Fibroblast of lung (primary cell): ENCODE data around the gene CELF5. TPM values are rescaled to one million over a fixed set of nuclear protein-coding genes. Genes with fewer than 3 reads are reported as not detected.
A peak's percentile ranks its signal among the peaks of the same experiment; 100 is the strongest.
"Not testable (repeated sequence)": the region's sequence is repeated elsewhere in the genome, so short reads cannot be mapped to it uniquely, and the experiment has no call there.

ENCODE experiments used
- DNase-seq, 2 donors: peaks; one replicate each; pipeline versions ENCODE4 v3.0.0 to v3.0.0-alpha.2; 2010; ENCODE audit warnings: low read depth in 2 of 2
- H2AFZ ChIP-seq: 2 replicates; pipeline ENCODE4 v1.5.1; 2012; ENCODE audit warnings: low read length, control low read depth, inconsistent platforms
- H3K27ac ChIP-seq: 2 replicates; pipeline ENCODE4 v1.5.1; 2011; ENCODE audit warnings: low read length, control low read depth; ENCODE audit not compliant: insufficient read depth
- H3K27me3 ChIP-seq: 2 replicates; pipeline ENCODE4 v1.5.1; 2011; ENCODE audit warnings: mild to moderate bottlenecking, low read length; ENCODE audit not compliant: control insufficient read depth, insufficient read depth
- H3K36me3 ChIP-seq: 2 replicates; pipeline ENCODE4 v1.5.1; 2011; ENCODE audit warnings: low read length; ENCODE audit not compliant: control insufficient read depth, insufficient read depth
- H3K4me1 ChIP-seq: 2 replicates; pipeline ENCODE4 v1.5.1; 2011; ENCODE audit warnings: low read length; ENCODE audit not compliant: control insufficient read depth, insufficient read depth; ENCODE audit errors: extremely low read depth
- H3K4me2 ChIP-seq: 2 replicates; pipeline ENCODE4 v1.5.1; 2011; ENCODE audit warnings: low read length, control low read depth; ENCODE audit not compliant: insufficient read depth; ENCODE audit errors: extremely low read depth
- H3K4me3 ChIP-seq, 4 experiments: fragments of 200-600 bp in 1 of 4; sonication (generic) in 1 of 4; replicated peaks in 1 of 4; 2 replicates each; pipeline ENCODE4 v1.5.1; 2011 to 2016; ENCODE audit warnings: low read length in 4 of 4, low read depth in 3 of 4, mild to moderate bottlenecking in 3 of 4, control low read depth in 2 of 4, inconsistent platforms in 1 of 4, mixed read lengths in 1 of 4; ENCODE audit not compliant: insufficient read depth in 1 of 4; ENCODE audit errors: control extremely low read depth in 1 of 4
- H3K79me2 ChIP-seq: 2 replicates; pipeline ENCODE4 v1.5.1; 2012; ENCODE audit warnings: mild to moderate bottlenecking, low read length, inconsistent platforms; ENCODE audit not compliant: control insufficient read depth, insufficient read depth
- H3K9ac ChIP-seq: 2 replicates; pipeline ENCODE4 v1.5.1; 2011; ENCODE audit warnings: mild to moderate bottlenecking, low read length, control low read depth; ENCODE audit not compliant: insufficient read depth
- H3K9me3 ChIP-seq: 2 replicates; pipeline ENCODE4 v1.5.1; 2012; ENCODE audit warnings: low read depth, low read length; ENCODE audit not compliant: control insufficient read depth, insufficient read depth
- H4K20me1 ChIP-seq: 2 replicates; pipeline ENCODE4 v1.5.1; 2011; ENCODE audit warnings: low read length; ENCODE audit not compliant: control insufficient read depth, insufficient read depth; ENCODE audit errors: extremely low read depth
- CTCF ChIP-seq, 2 donors: IDR thresholded peaks in 1 of 2; conservative IDR thresholded peaks in 1 of 2; 1 replicate in 1 of 2; 2 replicates in 1 of 2; pipeline ENCODE4 v1.5.1; 2011 to 2012; ENCODE audit warnings: low read length in 2 of 2, control low read depth in 1 of 2, inconsistent platforms in 1 of 2, low read depth in 1 of 2, mild to moderate bottlenecking in 1 of 2
- EZH2 ChIP-seq: IDR thresholded peaks from 2 replicates; pipeline ENCODE4 v1.5.1; 2012; ENCODE audit warnings: low read length, control low read depth, mild to moderate bottlenecking; ENCODE audit errors: missing control alignments
- polyA plus RNA-seq, 2 donors: library from polyadenylated mRNA; depleted of rRNA in 1 of 2; stranded (reverse) in 1 of 2; unstranded in 1 of 2; fragments of >200 nt; gene quantifications; 2 replicates each; pipeline ENCODE4 v1.2.1, GENCODE V29; 2011 to 2012; ENCODE audit warnings: missing spikeins in 1 of 2
- total RNA-seq: library from RNA; depleted of rRNA; stranded (reverse); fragments of >200 nt; gene quantifications from 2 replicates; pipeline ENCODE4 v1.2.1, GENCODE V29; 2014

The CELF5 gene
- total and polyA plus RNA-seq, 2 donors (not counting 1 experiment from before 2014, with no cell fraction given), result under 0.01 TPM; not detected in 1

DNA sequence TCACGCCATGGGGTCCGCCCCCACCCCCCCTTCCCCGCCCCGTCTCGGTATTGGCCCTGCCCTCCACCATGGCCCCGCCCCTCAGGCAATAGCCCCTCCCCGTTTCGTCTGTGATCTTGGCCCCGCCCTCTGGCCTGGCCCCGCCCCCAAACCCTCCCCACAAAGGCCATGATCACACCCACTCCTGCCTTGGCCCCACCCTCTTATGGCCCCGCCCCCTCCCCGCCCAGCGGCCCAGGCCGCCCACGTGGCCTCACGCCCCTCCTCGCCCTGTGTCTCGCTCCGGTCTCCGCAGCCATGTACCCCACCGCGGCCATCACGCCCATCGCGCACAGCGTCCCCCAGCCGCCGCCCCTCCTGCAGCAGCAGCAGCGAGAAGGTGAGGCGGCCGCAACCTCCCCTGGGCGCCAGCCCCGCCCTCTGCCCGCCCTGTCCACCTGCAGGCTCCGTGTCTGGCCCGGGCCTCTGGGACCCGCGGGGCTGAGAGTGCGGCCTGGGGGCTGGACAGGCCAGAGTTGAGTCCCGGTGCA lies 61.3 kb downstream of the CELF5 start:
- Histone ChIP-seq H3K79me2 (no peaks in the 10 kb centered on the region), H3K9ac (no peak overlapping the region), H3K4me3 (no peak overlapping the region), H4K20me1 (no peaks in the 10 kb centered on the region), H2AFZ (no peak overlapping the region), H3K4me1 (no peaks in the 10 kb centered on the region), H3K9me3 (no peaks in the 10 kb centered on the region), H3K36me3 (no peaks in the 10 kb centered on the region), H3K27ac (no peak overlapping the region), H3K27me3 (peaks cover 14% of the 10 kb centered on the region), H3K4me2 (no peak overlapping the region)
- TF ChIP-seq EZH2 (no peak), CTCF (conservative IDR thresholded peaks at IDR 0.05 in 1 of 2, IDR thresholded peaks at IDR 0.05 in 1 of 2; ENCODE audit: low read depth in 1 of 2, low read length in 2 of 2) (no peak)
- DNase-seq, result peak; percentile 5 to 35

GRCh38 chr19:3287814-3288213 lies 63.4 kb downstream of the CELF5 start:
- no peaks in the 10 kb centered on the region for H3K79me2 ChIP-seq
- no peak overlapping the region for H3K27ac ChIP-seq
- TF ChIP-seq EZH2 (no peak), CTCF (conservative IDR thresholded peaks at IDR 0.05 in 1 of 2, IDR thresholded peaks at IDR 0.05 in 1 of 2; ENCODE audit: low read depth in 1 of 2, low read length in 2 of 2) (no peak)
- H3K4me3 ChIP-seq, result no peak overlapping the region
- H4K20me1 ChIP-seq, result no peaks in the 10 kb centered on the region
- no peak overlapping the region for H3K4me2 ChIP-seq
- H3K4me1 ChIP-seq, result no peaks in the 10 kb centered on the region
- H2AFZ ChIP-seq, result no peak overlapping the region
- no peaks in the 10 kb centered on the region for H3K36me3 ChIP-seq
- H3K9ac ChIP-seq, result no peak overlapping the region
- DNase-seq, result no peak
- no peaks in the 10 kb centered on the region for H3K9me3 ChIP-seq
- H3K27me3 ChIP-seq, result peaks cover 9% of the 10 kb centered on the region

- H3K27ac ChIP-seq, H3K4me1 ChIP-seq, DNase-seq, H3K9ac ChIP-seq, H3K36me3 ChIP-seq, H3K9me3 ChIP-seq, H3K4me3 ChIP-seq, H3K27me3 ChIP-seq, H4K20me1 ChIP-seq, H3K4me2 ChIP-seq, H3K79me2 ChIP-seq, H2AFZ ChIP-seq: not testable (repeated sequence)
These were observed 64.0 kb downstream of the CELF5 start for GRCh38 chr19:3288437-3288836.
